Measurements from ENCODE around the gene DAP.

- TF ChIP-seq, protein P1, sequence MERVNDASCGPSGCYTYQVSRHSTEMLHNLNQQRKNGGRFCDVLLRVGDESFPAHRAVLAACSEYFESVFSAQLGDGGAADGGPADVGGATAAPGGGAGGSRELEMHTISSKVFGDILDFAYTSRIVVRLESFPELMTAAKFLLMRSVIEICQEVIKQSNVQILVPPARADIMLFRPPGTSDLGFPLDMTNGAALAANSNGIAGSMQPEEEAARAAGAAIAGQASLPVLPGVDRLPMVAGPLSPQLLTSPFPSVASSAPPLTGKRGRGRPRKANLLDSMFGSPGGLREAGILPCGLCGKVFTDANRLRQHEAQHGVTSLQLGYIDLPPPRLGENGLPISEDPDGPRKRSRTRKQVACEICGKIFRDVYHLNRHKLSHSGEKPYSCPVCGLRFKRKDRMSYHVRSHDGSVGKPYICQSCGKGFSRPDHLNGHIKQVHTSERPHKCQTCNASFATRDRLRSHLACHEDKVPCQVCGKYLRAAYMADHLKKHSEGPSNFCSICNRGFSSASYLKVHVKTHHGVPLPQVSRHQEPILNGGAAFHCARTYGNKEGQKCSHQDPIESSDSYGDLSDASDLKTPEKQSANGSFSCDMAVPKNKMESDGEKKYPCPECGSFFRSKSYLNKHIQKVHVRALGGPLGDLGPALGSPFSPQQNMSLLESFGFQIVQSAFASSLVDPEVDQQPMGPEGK (CRISPR knock-in tag; IDR thresholded peaks at IDR 0.05; ENCODE audit: borderline replicate concordance), result no peak
- TF ChIP-seq RARB (CRISPR knock-in tag; IDR thresholded peaks at IDR 0.05) (no peak), ZFP30 (CRISPR knock-in tag; IDR thresholded peaks at IDR 0.05) (no peak)
These were observed 31.0 kb downstream of the DAP start for GRCh38 chr5:10730043-10730351.

Data from SK-N-SH treated with all-trans-retinoic acid at 6 μM for 48 hours (cell line).